RKO (cell line): ENCODE measurements around the gene IVD.

Experiments
- DNase-seq: peaks from one replicate; pipeline ENCODE4 v3.0.0-alpha.2; 2016; ENCODE audit warnings: low spot score

IVD gene

GRCh38 chr15:40405501-40406381, at the start of gene IVD:
TSS of gene IVD (plus strand) at chr15:40405795. CDS start at chr15:40405828, 33 bp downstream.
- DNase-seq: peak; percentile 97

- no peak for DNase-seq
These were observed 49.5 kb upstream of the IVD start for GRCh38 chr15:40355976-40356585.

GRCh38 chr15:40357246-40357645, 48.3 kb upstream of the IVD start:
- no peak for DNase-seq

DNA sequence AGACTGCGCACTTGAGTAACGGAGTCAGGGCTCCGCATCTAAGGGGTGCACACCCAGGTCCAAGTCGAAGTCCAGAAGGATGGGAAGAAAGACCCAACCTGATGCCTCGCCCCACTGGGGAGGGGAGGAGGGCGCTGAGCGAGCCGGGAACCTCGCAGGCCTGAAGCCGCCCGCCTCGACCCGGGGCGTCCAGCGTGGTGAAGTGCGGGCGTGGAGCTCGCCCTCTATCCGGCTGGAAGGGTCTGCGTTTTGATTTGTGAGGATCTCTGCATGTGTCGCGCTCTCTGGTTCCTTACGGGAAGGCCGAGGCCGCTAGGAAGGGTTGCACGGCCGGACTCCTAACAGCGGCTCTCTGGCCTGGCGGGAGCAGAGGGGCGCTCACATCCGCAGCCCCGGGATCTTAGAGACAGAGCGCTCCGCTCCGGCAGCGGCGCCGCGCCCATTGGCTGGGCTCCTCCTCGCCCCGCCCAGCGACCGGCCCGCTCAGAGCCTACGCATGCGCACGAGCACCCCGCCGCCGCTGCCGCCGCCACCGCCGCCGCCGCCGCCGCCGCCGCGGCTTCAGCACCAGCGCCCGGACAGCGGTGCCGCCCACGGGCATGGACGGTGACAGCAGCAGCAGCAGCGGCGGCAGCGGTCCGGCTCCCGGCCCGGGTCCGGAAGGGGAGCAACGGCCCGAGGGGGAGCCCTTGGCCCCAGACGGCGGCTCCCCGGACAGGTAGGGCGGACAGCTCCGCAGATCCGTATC, 47.7 kb upstream of the IVD start, which contains the start of gene DISP2:
TSS of gene DISP2 (plus strand) at position 497 of the 748 bp plus-strand sequence. CDS start at position 600, 103 bp downstream.
- DNase-seq: peak; percentile 89

GRCh38 chr15:40358471-40359353, 46.9 kb upstream of the IVD start:
- DNase-seq: no peak

- DNase-seq: no peak
These were observed 45.6 kb upstream of the IVD start for GRCh38 chr15:40360015-40360414.

- DNase-seq: no peak
These were observed 44.0 kb upstream of the IVD start for GRCh38 chr15:40361640-40362039.

GRCh38 chr15:40363611-40364010, 42.0 kb upstream of the IVD start:
- DNase-seq: no peak

- DNase-seq: no peak
These were observed 41.3 kb upstream of the IVD start for GRCh38 chr15:40364251-40364650.

- no peak for DNase-seq
These were observed 40.6 kb upstream of the IVD start for GRCh38 chr15:40365016-40365415.

DNA sequence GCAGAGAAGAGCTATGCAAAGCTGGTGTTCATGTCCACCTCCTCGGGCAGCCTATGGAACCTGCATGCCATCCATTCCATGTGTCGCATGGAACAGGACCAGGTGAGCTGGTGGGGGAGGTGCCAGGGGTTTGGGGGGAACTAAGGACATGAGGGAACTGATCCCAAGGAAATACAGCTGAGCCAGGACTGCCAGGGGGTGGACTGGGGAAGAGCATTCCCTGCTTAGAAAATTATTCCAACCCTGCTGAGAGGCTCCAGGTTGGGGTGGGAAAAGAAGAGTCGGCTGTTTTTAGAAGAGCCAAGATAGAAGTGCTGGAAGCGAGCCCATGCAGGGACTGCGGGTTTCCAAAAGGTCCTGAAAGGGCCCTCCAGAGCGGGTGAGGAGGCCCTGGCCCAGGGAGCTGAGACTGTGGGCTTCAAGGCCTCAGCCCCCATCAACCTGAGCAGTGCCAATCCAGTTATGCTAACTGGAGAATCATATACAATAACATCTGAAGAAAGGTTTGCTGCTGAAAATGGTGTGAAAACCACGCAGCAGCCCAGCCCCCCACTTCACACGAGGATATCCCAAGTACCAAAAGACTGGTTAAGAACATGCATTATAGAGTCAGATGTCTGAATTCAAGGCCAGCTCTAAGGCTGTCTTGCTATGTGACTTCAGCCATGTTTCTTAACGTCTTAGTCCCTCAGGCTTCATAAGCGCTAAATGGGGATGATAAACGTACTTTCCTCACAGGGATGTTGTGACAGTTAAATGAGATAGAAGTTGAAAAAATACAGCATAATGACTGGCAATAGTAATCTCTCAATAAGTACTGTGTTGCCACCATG, 39.8 kb upstream of the IVD start:
- DNase-seq: no peak

GRCh38 chr15:40366457-40367370, 38.9 kb upstream of the IVD start:
- no peak for DNase-seq

GRCh38 chr15:40367371-40367685, 38.3 kb upstream of the IVD start:
- DNase-seq: no peak

DNA sequence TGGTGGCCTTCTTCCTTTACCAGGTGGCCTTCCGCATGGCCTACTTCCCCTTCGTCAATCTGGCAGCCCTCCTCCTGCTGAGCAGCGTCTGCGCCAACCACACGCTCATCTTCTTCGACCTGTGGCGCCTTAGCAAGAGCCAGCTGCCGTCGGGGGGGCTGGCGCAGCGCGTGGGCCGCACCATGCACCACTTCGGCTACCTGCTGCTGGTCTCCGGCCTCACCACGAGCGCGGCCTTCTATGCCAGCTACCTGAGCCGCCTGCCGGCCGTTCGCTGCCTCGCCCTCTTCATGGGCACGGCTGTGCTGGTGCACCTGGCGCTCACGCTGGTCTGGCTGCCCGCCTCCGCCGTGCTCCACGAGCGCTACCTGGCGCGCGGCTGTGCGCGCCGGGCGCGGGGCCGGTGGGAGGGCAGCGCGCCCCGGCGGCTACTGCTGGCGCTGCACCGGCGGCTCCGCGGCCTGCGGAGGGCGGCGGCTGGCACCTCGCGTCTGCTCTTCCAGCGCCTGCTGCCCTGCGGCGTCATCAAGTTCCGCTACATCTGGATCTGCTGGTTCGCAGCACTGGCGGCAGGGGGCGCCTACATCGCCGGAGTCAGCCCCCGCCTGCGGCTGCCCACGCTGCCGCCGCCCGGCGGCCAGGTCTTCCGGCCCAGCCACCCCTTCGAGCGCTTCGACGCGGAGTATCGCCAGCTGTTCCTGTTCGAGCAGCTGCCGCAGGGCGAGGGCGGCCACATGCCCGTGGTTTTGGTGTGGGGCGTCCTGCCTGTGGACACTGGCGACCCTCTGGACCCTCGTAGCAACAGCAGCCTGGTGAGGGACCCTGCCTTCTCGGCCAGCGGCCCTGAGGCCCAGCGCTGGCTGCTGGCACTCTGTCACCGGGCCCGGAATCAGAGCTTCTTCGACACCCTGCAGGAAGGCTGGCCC, 37.6 kb upstream of the IVD start:
- DNase-seq: peak; percentile 89

GRCh38 chr15:40368719-40369473, 36.7 kb upstream of the IVD start:
- DNase-seq: no peak

GRCh38 chr15:40369474-40369869, 36.1 kb upstream of the IVD start:
- no peak for DNase-seq

- no peak for DNase-seq
These were observed 35.6 kb upstream of the IVD start for GRCh38 chr15:40369971-40370370.

- DNase-seq: no peak
These were observed 32.6 kb upstream of the IVD start for GRCh38 chr15:40372981-40373380.
